IMR-90 (cell line): ENCODE measurements around the gene RASGRF2. TPM values are rescaled to one million over a fixed set of nuclear protein-coding genes. Genes with fewer than 3 reads are reported as not detected.

Source experiments
- ATAC-seq: fragments of 200-7000 bp; cut with Tn5 transposase; 2 replicates; pipeline ENCODE4 v1.9.1; 2020; ENCODE audit warnings: low read depth, mild to moderate bottlenecking, moderate library complexity
- BruUV-seq: library from RNA; stranded (reverse); fragments of 400-500 nt; replicated peaks from 2 replicates; lab custom pipeline; 2021; lab: Mats Ljungman, UMichigan
- CTCF ChIA-PET: fragments of 300-600 bp; formaldehyde crosslinking; extraction: SDS; loops from one replicate; lab custom pipeline; 2021; ENCODE audit warnings: antibody characterized with exemption; lab: Yijun Ruan, JAX
- POLR2A ChIA-PET: fragments of 300-600 bp; sonication (Branson Sonifier 250); formaldehyde crosslinking; loops from one replicate; lab custom pipeline; 2022; ENCODE audit warnings: antibody characterized with exemption; ENCODE audit not compliant: unreplicated experiment; lab: Charles Lee
- DNase-seq: peaks from one replicate; pipeline ENCODE4 v3.0.0; 2013
- H2AFZ ChIP-seq: replicated peaks from 2 replicates; pipeline ENCODE3; 2013; ENCODE audit warnings: low read length, mild to moderate bottlenecking; ENCODE audit not compliant: poor library complexity
- H2AK5ac ChIP-seq: 2 replicates; pipeline ENCODE4 v1.6.1; 2013; ENCODE audit warnings: low read depth, low read length, inconsistent platforms
- H2AK9ac ChIP-seq: replicated peaks from 2 replicates; pipeline ENCODE3; 2013; ENCODE audit warnings: mild to moderate bottlenecking, low read depth, low read length, moderate library complexity; ENCODE audit not compliant: poor library complexity
- H2BK120ac ChIP-seq: 2 replicates; pipeline ENCODE4 v1.6.1; 2013; ENCODE audit warnings: low read depth, low read length, inconsistent platforms
- H2BK15ac ChIP-seq: 3 replicates; pipeline ENCODE4 v1.6.1; 2013; ENCODE audit warnings: low read depth, low read length, inconsistent platforms
- H2BK20ac ChIP-seq: 2 replicates; pipeline ENCODE4 v1.6.1; 2013; ENCODE audit warnings: low read depth, mild to moderate bottlenecking, inconsistent platforms, low read length, moderate library complexity
- H2BK5ac ChIP-seq: 2 replicates; pipeline ENCODE4 v1.6.1; 2013; ENCODE audit warnings: mild to moderate bottlenecking, low read depth, low read length, inconsistent platforms; ENCODE audit not compliant: poor library complexity, severe bottlenecking
- H3K14ac ChIP-seq: replicated peaks from 2 replicates; pipeline ENCODE4 v1.6.1; 2013; ENCODE audit warnings: low read depth, low read length, inconsistent platforms
- H3K18ac ChIP-seq: 2 replicates; pipeline ENCODE4 v1.6.1; 2013; ENCODE audit warnings: low read depth, low read length, control low read depth
- H3K23ac ChIP-seq: 2 replicates; pipeline ENCODE4 v1.6.1; 2013; ENCODE audit warnings: low read depth, low read length, inconsistent platforms
- H3K27ac ChIP-seq: 2 replicates; pipeline ENCODE4 v1.5.1; 2013; ENCODE audit warnings: mild to moderate bottlenecking, control low read depth, low read length; ENCODE audit not compliant: insufficient read depth
- H3K27me3 ChIP-seq: 2 replicates; pipeline ENCODE4 v1.6.1; 2013; ENCODE audit warnings: low read length; ENCODE audit not compliant: control insufficient read depth, insufficient read depth
- H3K36me3 ChIP-seq: 2 replicates; pipeline ENCODE4 v1.6.1; 2013; ENCODE audit warnings: low read length, mixed read lengths; ENCODE audit not compliant: control insufficient read depth, insufficient read depth
- H3K4ac ChIP-seq: 2 replicates; pipeline ENCODE4 v1.6.1; 2013; ENCODE audit warnings: low read depth, low read length, inconsistent platforms
- H3K4me1 ChIP-seq: 2 replicates; pipeline ENCODE4 v1.6.1; 2013; ENCODE audit warnings: low read length, mixed read lengths; ENCODE audit not compliant: control insufficient read depth, insufficient read depth
- H3K4me2 ChIP-seq: 2 replicates; pipeline ENCODE4 v1.6.1; 2013; ENCODE audit warnings: low read depth, mild to moderate bottlenecking, control low read depth, low read length, moderate library complexity
- H3K4me3 ChIP-seq: 2 replicates; pipeline ENCODE4 v1.5.1; 2013; ENCODE audit warnings: low read depth, mild to moderate bottlenecking, control low read depth, low read length, moderate library complexity; ENCODE audit not compliant: insufficient read depth
- H3K56ac ChIP-seq: 2 replicates; pipeline ENCODE4 v1.6.1; 2013; ENCODE audit warnings: low read length, inconsistent platforms; ENCODE audit not compliant: insufficient read depth; ENCODE audit errors: extremely low read depth
- H3K79me1 ChIP-seq, 2 experiments: 2 replicates each; pipeline ENCODE4 v1.6.1; 2013; ENCODE audit warnings: low read length in 2 of 2, inconsistent platforms in 1 of 2, low read depth in 1 of 2
- H3K9ac ChIP-seq: 2 replicates; pipeline ENCODE4 v1.6.1; 2013; ENCODE audit warnings: low read depth, low read length, control low read depth
- H3K9me1 ChIP-seq: 2 replicates; pipeline ENCODE4 v1.6.1; 2013; ENCODE audit warnings: low read length, inconsistent platforms; ENCODE audit not compliant: insufficient read depth
- H3K9me3 ChIP-seq: 2 replicates; pipeline ENCODE4 v1.6.1; 2013; ENCODE audit warnings: low read length; ENCODE audit not compliant: control insufficient read depth, insufficient read depth
- H4K20me1 ChIP-seq: 2 replicates; pipeline ENCODE4 v1.6.1; 2013; ENCODE audit warnings: low read length, inconsistent platforms; ENCODE audit not compliant: insufficient read depth
- H4K5ac ChIP-seq: 2 replicates; pipeline ENCODE4 v1.6.1; 2013; ENCODE audit warnings: mild to moderate bottlenecking, low read depth, low read length, control low read depth
- H4K8ac ChIP-seq, 2 experiments: 2 replicates each; pipeline ENCODE4 v1.6.1; 2013; ENCODE audit warnings: low read depth in 2 of 2, low read length in 2 of 2, control low read depth in 1 of 2, inconsistent platforms in 1 of 2
- H4K91ac ChIP-seq: 2 replicates; pipeline ENCODE4 v1.6.1; 2013; ENCODE audit warnings: low read depth, low read length, inconsistent platforms; ENCODE audit not compliant: insufficient read depth
- BHLHE40 ChIP-seq: fragments of 150-350 bp; IDR thresholded peaks from 2 replicates; pipeline ENCODE4 v1.6.1; 2016; ENCODE audit warnings: mild to moderate bottlenecking, low read depth, low read length
- RAD21 ChIP-seq: IDR thresholded peaks from 2 replicates; pipeline ENCODE4 v1.6.1; 2012; ENCODE audit warnings: low read length, improper control_type of control experiment
- RCOR1 ChIP-seq: IDR thresholded peaks from 2 replicates; pipeline ENCODE4 v1.6.1; 2012; ENCODE audit warnings: mild to moderate bottlenecking, low read length, improper control_type of control experiment; ENCODE audit not compliant: insufficient replicate concordance
- SMC3 ChIP-seq: fragments of 150-350 bp; IDR thresholded peaks from 2 replicates; pipeline ENCODE4 v1.6.1; 2016; ENCODE audit warnings: low read depth, mild to moderate bottlenecking, antibody characterized with exemption, low read length, moderate library complexity
- WGBS, 2 experiments: methylation state at CpG; one replicate each; pipeline versions ENCODE4 v1.1.5 to v1.1.7; 2013; ENCODE audit warnings: missing lambda C conversion rate in 2 of 2; ENCODE audit not compliant: insufficient read length in 1 of 2; ENCODE audit errors: extremely low coverage in 2 of 2; 5-methylcytosine and 5-hydroxymethylcytosine counted together
- dilution Hi-C: fragments of 300-500 bp; cut with HindIII; formaldehyde crosslinking; loops from one replicate; pipeline ENCODE4 v1.14.3; 2018; ENCODE audit warnings: low sequenced_read_pairs; ENCODE audit not compliant: unreplicated experiment
- in situ Hi-C: fragments of 300-500 bp; cut with MboI; formaldehyde crosslinking; loops from 3 replicates; pipeline ENCODE4 v1.14.3; 2019; ENCODE audit warnings: low sequenced_read_pairs, inconsistent platforms, mixed read lengths
- intact Hi-C: fragments of 100-400 bp; cut with micrococcal nuclease; formaldehyde crosslinking; loops from 2 replicates; pipeline ENCODE4 v1.10.0; 2022
- polyA plus RNA-seq, 3 experiments: library from polyadenylated mRNA; depleted of rRNA; stranded (reverse); fragments of >200 nt; gene quantifications; 2 replicates each; pipeline ENCODE4 v1.2.3, GENCODE V29; 2012; ENCODE audit warnings: low replicate concordance in 1 of 3
- total RNA-seq: library from RNA; depleted of rRNA; stranded (reverse); fragments of >200 nt; gene quantifications from 2 replicates; pipeline ENCODE4 v1.2.3, GENCODE V29; 2012

Gene RASGRF2
- total and polyA plus RNA-seq, 2 of the 4 experiments (the other 2 are of a cell fraction) = 2.9 to 5.0 TPM

GRCh38 chr5:81128416-81128815 is 168.3 kb downstream of the RASGRF2 start:
- POLR2A ChIA-PET = no interaction called here
- DNase-seq = no peak

More at GRCh38 chr5:81128416-81128815, 168.3 kb downstream of the RASGRF2 start:
- H4K8ac ChIP-seq = no peak overlapping the region
- no peak overlapping the region for H2BK120ac ChIP-seq
- no peaks in the 10 kb centered on the region for H3K27me3 ChIP-seq
- no peak overlapping the region for H4K91ac ChIP-seq
- H3K9me3 ChIP-seq = no peaks in the 10 kb centered on the region
- H4K20me1 ChIP-seq = no peaks in the 10 kb centered on the region
- WGBS, 2 experiments = no CpG with 5 or more reads among the region's 7 CpGs
- no peak overlapping the region for H3K4me3 ChIP-seq
- H3K4me2 ChIP-seq = no peak overlapping the region
- H3K14ac ChIP-seq = no peak overlapping the region
- H3K9ac ChIP-seq = no peak overlapping the region
- no peak overlapping the region for H2AK9ac ChIP-seq
- CTCF ChIA-PET = no interaction called here
- no peak overlapping the region for H2BK20ac ChIP-seq
- TF ChIP-seq RAD21 = no peak
- no peak for TF ChIP-seq RCOR1
- no peak for TF ChIP-seq BHLHE40
- no peak for TF ChIP-seq SMC3
- no peak overlapping the region for H3K56ac ChIP-seq
- H3K36me3 ChIP-seq = peaks cover 6% of the 10 kb centered on the region
- BruUV-seq = no TSS peak
- in situ Hi-C loops = no loop called here
- no peak overlapping the region for H2AFZ ChIP-seq
- H4K5ac ChIP-seq = no peak overlapping the region
- H3K4me1 ChIP-seq = no peaks in the 10 kb centered on the region
- no peak overlapping the region for H3K23ac ChIP-seq
- H3K4ac ChIP-seq = no peak overlapping the region
- no peak overlapping the region for H2AK5ac ChIP-seq
- peaks cover 7% of the 10 kb centered on the region; the same call in 1 of the 2 replicates for H3K9me1 ChIP-seq
- 0 out of 4 replicates have a peak, but pooled peaks cover 0 to 4% of the 10 kb centered on the region in 2 experiments for H3K79me1 ChIP-seq
- no peak overlapping the region for H3K18ac ChIP-seq
- intact Hi-C loops = no loop called here
- H3K27ac ChIP-seq = no peak overlapping the region
- H2BK5ac ChIP-seq = no peak overlapping the region
- dilution Hi-C loops = no loop called here
- ATAC-seq = no peak
- H2BK15ac ChIP-seq = no peak overlapping the region
